Ureter (tissue), 1 donor: Measurements from ENCODE around the gene DHX38. TPM values are rescaled to one million over a fixed set of nuclear protein-coding genes. Genes with fewer than 3 reads are reported as not detected.
A peak's percentile ranks its signal among the peaks of the same experiment; 100 is the strongest.
"Not testable (repeated sequence)": the region's sequence is repeated elsewhere in the genome, so short reads cannot be mapped to it uniquely, and the experiment has no call there.

Source experiments
- DNase-seq: peaks from one replicate; pipeline ENCODE4 v3.0.0-alpha.2; 2020; ENCODE audit warnings: low spot score
- total RNA-seq: library from RNA; stranded (reverse); gene quantifications from one replicate; pipeline ENCODE4 v1.2.4, GENCODE V29; 2023
- donor health status: DM: yes; HTN: yes; CAD: no.

The DHX38 gene
- total RNA-seq: 50.1 TPM

- peak; percentile 96 for DNase-seq
Observed at GRCh38 chr16:72093448-72094265, at the start of gene DHX38, which contains the start of gene TXNL4B. TSS of gene DHX38 (plus strand) at chr16:72093847. CDS start at chr16:72096158, 2,311 bp downstream. TSS of gene TXNL4B (minus strand) at chr16:72093620. CDS start at chr16:72090749, 2,871 bp downstream.

GRCh38 chr16:72044296-72044695 is 49.4 kb upstream of the DHX38 start:
- no peak for DNase-seq

- no peak for DNase-seq
Observed at GRCh38 chr16:72044825-72045359, 48.8 kb upstream of the DHX38 start.

- DNase-seq: no peak
Observed at GRCh38 chr16:72049110-72049509, 44.5 kb upstream of the DHX38 start.

GRCh38 chr16:72050769-72051464 is 42.7 kb upstream of the DHX38 start:
- DNase-seq: no peak

- no peak for DNase-seq
Observed at GRCh38 chr16:72051818-72052217, 41.8 kb upstream of the DHX38 start.

- DNase-seq: not testable (repeated sequence)
Observed at GRCh38 chr16:72054254-72054847, 39.3 kb upstream of the DHX38 start, which contains the start of gene HP. TSS of gene HP (plus strand) at chr16:72054505. CDS start at chr16:72054653, 148 bp downstream.

- DNase-seq: no peak
Observed at GRCh38 chr16:72055911-72056310, 37.7 kb upstream of the DHX38 start.

- DNase-seq: not testable (repeated sequence)
Observed at GRCh38 chr16:72057313-72057712, 36.3 kb upstream of the DHX38 start.

GRCh38 chr16:72059060-72059459 is 34.6 kb upstream of the DHX38 start:
- DNase-seq: not testable (repeated sequence)

GRCh38 chr16:72060405-72060804 is 33.2 kb upstream of the DHX38 start:
- no peak for DNase-seq

GRCh38 chr16:72061564-72061963 is 32.1 kb upstream of the DHX38 start:
- DNase-seq: no peak

- no peak for DNase-seq
Observed at GRCh38 chr16:72064361-72064894, 29.2 kb upstream of the DHX38 start.

GRCh38 chr16:72066747-72067146 is 26.9 kb upstream of the DHX38 start:
- no peak for DNase-seq

GRCh38 chr16:72068930-72069329 is 24.7 kb upstream of the DHX38 start:
- DNase-seq: no peak

- no peak for DNase-seq
Observed at GRCh38 chr16:72072514-72073342, 20.9 kb upstream of the DHX38 start.

GRCh38 chr16:72073560-72074230 is 20.0 kb upstream of the DHX38 start:
- DNase-seq: no peak

- DNase-seq: not testable (repeated sequence)
Observed at GRCh38 chr16:72075067-72075466, 18.6 kb upstream of the DHX38 start.

GRCh38 chr16:72076991-72077706 is 16.5 kb upstream of the DHX38 start:
- not testable (repeated sequence) for DNase-seq
